GM12873 (cell line): ENCODE data around the gene SH2D6.

Experiments
- CTCF ChIP-seq: IDR thresholded peaks from 2 replicates; pipeline ENCODE4 v1.5.1; 2012; ENCODE audit warnings: low read depth, mild to moderate bottlenecking, moderate library complexity, low read length, control low read depth; ENCODE audit not compliant: insufficient read depth; ENCODE audit errors: missing control alignments

SH2D6 gene

GRCh38 chr2:85420536-85421259 is 2.2 kb downstream of the SH2D6 start:
- TF ChIP-seq CTCF = peak; percentile 99

GRCh38 chr2:85421260-85422071 is 3.0 kb downstream of the SH2D6 start:
- TF ChIP-seq CTCF = no peak

- TF ChIP-seq CTCF = no peak
Observed at GRCh38 chr2:85422072-85422457, 3.6 kb downstream of the SH2D6 start.

GRCh38 chr2:85423525-85423924 is 5.0 kb downstream of the SH2D6 start:
- TF ChIP-seq CTCF = no peak

GRCh38 chr2:85425588-85425987 is 7.1 kb downstream of the SH2D6 start:
- TF ChIP-seq CTCF = no peak

- TF ChIP-seq CTCF = no peak
Observed at GRCh38 chr2:85427300-85427835, 8.9 kb downstream of the SH2D6 start.

GRCh38 chr2:85428343-85428881 is 9.9 kb downstream of the SH2D6 start:
- no peak for TF ChIP-seq CTCF
